Cardiac fibroblast (primary cell): ENCODE measurements around the gene LRRC14B.

Source experiments
- DNase-seq, 2 donors: peaks; one replicate each; pipeline versions ENCODE4 v3.0.0 to v3.0.0-alpha.2; 2010; ENCODE audit warnings: low read depth in 2 of 2
- H3K4me3 ChIP-seq, 2 donors: replicated peaks in 1 of 2; 1 replicate in 1 of 2; 2 replicates in 1 of 2; pipeline ENCODE4 v1.5.1; 2011; ENCODE audit warnings: low read depth in 2 of 2, low read length in 2 of 2, mild to moderate bottlenecking in 2 of 2, moderate library complexity in 1 of 2
- CTCF ChIP-seq: IDR thresholded peaks from one replicate; pipeline ENCODE4 v1.5.1; 2011; ENCODE audit warnings: low read depth, mild to moderate bottlenecking, low read length, inconsistent platforms

Gene LRRC14B

DNA sequence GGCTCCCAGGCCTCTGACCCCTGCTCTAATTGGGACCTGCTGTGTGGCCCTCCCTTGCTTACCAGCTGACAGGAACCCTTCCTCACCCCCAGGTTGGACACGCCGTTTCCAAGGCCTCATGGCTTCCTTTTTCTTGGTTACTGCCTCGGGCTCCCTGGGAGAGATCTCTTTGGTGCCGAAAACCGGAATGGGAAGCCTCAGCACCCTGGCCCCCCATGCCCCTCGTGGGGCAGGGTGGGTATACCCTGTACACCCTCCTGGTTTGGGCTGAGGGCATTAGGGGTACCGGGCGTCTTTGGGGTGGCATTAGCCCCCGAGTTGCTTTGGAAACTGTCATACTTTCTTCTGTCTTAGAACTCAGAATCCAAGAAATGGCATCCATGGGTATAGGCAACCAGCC, 10.1 kb upstream of the LRRC14B start:
- no peak for DNase-seq
- H3K4me3 ChIP-seq = no peak overlapping the region
- no peak for TF ChIP-seq CTCF

- TF ChIP-seq CTCF = no peak
- no peak overlapping the region for H3K4me3 ChIP-seq
- no peak for DNase-seq
Measured at GRCh38 chr5:181566-181965, 9.7 kb upstream of the LRRC14B start.

GRCh38 chr5:182126-182525, 9.2 kb upstream of the LRRC14B start:
- TF ChIP-seq CTCF = no peak
- no peak for DNase-seq

GRCh38 chr5:184471-184870, 6.8 kb upstream of the LRRC14B start:
- no peak for DNase-seq
- TF ChIP-seq CTCF = no peak
- no peak overlapping the region for H3K4me3 ChIP-seq

More at GRCh38 chr5:182126-182525, 9.2 kb upstream of the LRRC14B start:
- H3K4me3 ChIP-seq = no peak overlapping the region

GRCh38 chr5:185095-186070, 5.9 kb upstream of the LRRC14B start:
- no peak for DNase-seq
- H3K4me3 ChIP-seq = no peak overlapping the region
- no peak for TF ChIP-seq CTCF

- no peak for TF ChIP-seq CTCF
Measured at GRCh38 chr5:186091-187041, 4.9 kb upstream of the LRRC14B start.

More at GRCh38 chr5:186091-187041, 4.9 kb upstream of the LRRC14B start:
- no peak overlapping the region for H3K4me3 ChIP-seq
- no peak for DNase-seq
